Adipocyte (in vitro differentiated cells): ENCODE measurements around the gene SIX3.

ENCODE experiments used
- DNase-seq: peaks from one replicate; pipeline ENCODE4 v3.0.0-alpha.2; 2015; ENCODE audit warnings: low read depth
- H3K27me3 ChIP-seq: replicated peaks from 2 replicates; pipeline ENCODE4 v1.7.0; 2013; ENCODE audit warnings: mild to moderate bottlenecking, low read length, moderate library complexity; ENCODE audit not compliant: control insufficient read depth, insufficient read depth
- H3K36me3 ChIP-seq: 2 replicates; pipeline ENCODE4 v1.7.0; 2013; ENCODE audit warnings: low read length, mild to moderate bottlenecking, moderate library complexity; ENCODE audit not compliant: control insufficient read depth, insufficient read depth, severe bottlenecking
- H3K4me1 ChIP-seq: 2 replicates; pipeline ENCODE4 v1.7.0; 2013; ENCODE audit warnings: mild to moderate bottlenecking, low read length, moderate library complexity; ENCODE audit not compliant: control insufficient read depth, insufficient read depth
- H3K4me3 ChIP-seq: 2 replicates; pipeline ENCODE4 v1.7.0; 2013; ENCODE audit warnings: mild to moderate bottlenecking, low read length, moderate library complexity
- H3K9ac ChIP-seq: 2 replicates; pipeline ENCODE4 v1.7.0; 2013; ENCODE audit warnings: mild to moderate bottlenecking, low read length, moderate library complexity
- H3K9me3 ChIP-seq: 2 replicates; pipeline ENCODE4 v1.7.0; 2013; ENCODE audit warnings: mild to moderate bottlenecking, low read length, moderate library complexity; ENCODE audit not compliant: control insufficient read depth

The SIX3 gene

GRCh38 chr2:44983836-44984604, 42.5 kb downstream of the SIX3 start:
- no peaks in the 10 kb centered on the region for H3K4me1 ChIP-seq
- peaks cover 19% of the 10 kb centered on the region for H3K9me3 ChIP-seq
- no peaks in the 10 kb centered on the region for H3K36me3 ChIP-seq
- H3K9ac ChIP-seq: no peak overlapping the region
- H3K27me3 ChIP-seq: no peaks in the 10 kb centered on the region
- no peak overlapping the region for H3K4me3 ChIP-seq
- no peak for DNase-seq

GRCh38 chr2:44989176-44989575, 47.7 kb downstream of the SIX3 start:
- DNase-seq: no peak
- H3K4me1 ChIP-seq: no peaks in the 10 kb centered on the region
- H3K9ac ChIP-seq: no peak overlapping the region
- peaks cover 52% of the 10 kb centered on the region for H3K9me3 ChIP-seq
- H3K27me3 ChIP-seq: peaks cover 29% of the 10 kb centered on the region
- H3K36me3 ChIP-seq: no peaks in the 10 kb centered on the region
- no peak overlapping the region for H3K4me3 ChIP-seq

- no peaks in the 10 kb centered on the region for H3K36me3 ChIP-seq
- peaks cover 68% of the 10 kb centered on the region for H3K27me3 ChIP-seq
- peaks cover 33% of the 10 kb centered on the region for H3K9me3 ChIP-seq
- no peaks in the 10 kb centered on the region for H3K4me1 ChIP-seq
- no peak for DNase-seq
- no peak overlapping the region for H3K9ac ChIP-seq
- H3K4me3 ChIP-seq: no peak overlapping the region
These were observed 52.9 kb downstream of the SIX3 start for GRCh38 chr2:44994377-44994776.
